ENCODE measurements around the gene IFI27. TPM values are rescaled to one million over a fixed set of nuclear protein-coding genes. Genes with fewer than 3 reads are reported as not detected.
"Not testable (repeated sequence)": the region's sequence is repeated elsewhere in the genome, so short reads cannot be mapped to it uniquely, and the experiment has no call there.

IFI27 gene
- total RNA-seq, 2 experiments from 2014 or later, result 0.63 to 1.5 TPM

DNA sequence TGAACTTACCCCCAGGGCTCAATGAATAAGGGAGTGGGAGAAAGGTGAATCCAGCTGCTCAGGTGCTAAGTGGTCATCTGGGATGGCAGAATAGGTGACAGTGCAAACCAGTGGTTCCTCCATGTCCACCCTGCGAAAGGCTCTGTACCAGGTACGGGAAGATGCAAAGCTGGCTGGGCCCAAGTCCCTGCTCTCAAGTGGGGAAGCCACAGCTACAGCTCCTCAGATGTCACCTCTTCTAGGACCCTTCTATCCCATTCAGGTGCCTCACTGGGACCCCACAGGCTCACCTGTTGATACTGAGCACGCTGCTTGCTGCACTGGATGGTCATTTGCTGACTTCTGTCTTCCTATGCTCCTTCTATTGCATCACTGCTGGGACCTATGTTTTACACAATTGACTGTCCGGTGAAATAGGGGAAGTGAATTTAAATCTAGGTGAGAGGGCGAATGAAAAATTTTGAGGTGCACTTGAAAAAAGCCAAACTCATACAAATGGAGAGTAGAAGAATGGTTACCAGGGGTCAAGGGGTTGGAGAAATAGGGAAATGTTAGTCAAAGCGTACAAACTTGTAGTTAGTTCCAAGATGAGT lies 43.3 kb downstream of the IFI27 start:
- H3K4me3 ChIP-seq (ENCODE audit: low read depth, low read length, poor library complexity, severe bottlenecking), result no peak overlapping the region
- no peaks in the 10 kb centered on the region for H3K36me3 ChIP-seq (ENCODE audit: insufficient read depth, low read length)
- H3K27ac ChIP-seq (ENCODE audit: low read depth, low read length, poor library complexity, severe bottlenecking), result no peak overlapping the region
- no TSS peak for BruUV-seq (replicated peaks)
- no peaks in the 10 kb centered on the region for H3K79me2 ChIP-seq (ENCODE audit: insufficient read depth, low read depth, low read length)
- DNase-seq (ENCODE audit: low spot score), result no peak
- ChIA-PET POLR2A (interaction anchor here (1.2 kb wide), 1 partner anchor 15 kb away, joined by 5 read pairs; no protein-coding TSS in a partner anchor), CTCF (ENCODE audit: unreplicated experiment) (no interaction called here)
- H3K9me3 ChIP-seq (ENCODE audit: low read length), result no peaks in the 10 kb centered on the region
- peaks cover 4% of the 10 kb centered on the region for H3K4me1 ChIP-seq (ENCODE audit: insufficient read depth, low read length, poor library complexity, severe bottlenecking)
- H3K9me2 ChIP-seq (ENCODE audit: insufficient read depth, low read length), result no peaks in the 10 kb centered on the region
- TF ChIP-seq EZH2phosphoT487 (IDR thresholded peaks at IDR 0.05; ENCODE audit: borderline replicate concordance, low read depth, low read length), result no peak
- TF ChIP-seq, protein P1, sequence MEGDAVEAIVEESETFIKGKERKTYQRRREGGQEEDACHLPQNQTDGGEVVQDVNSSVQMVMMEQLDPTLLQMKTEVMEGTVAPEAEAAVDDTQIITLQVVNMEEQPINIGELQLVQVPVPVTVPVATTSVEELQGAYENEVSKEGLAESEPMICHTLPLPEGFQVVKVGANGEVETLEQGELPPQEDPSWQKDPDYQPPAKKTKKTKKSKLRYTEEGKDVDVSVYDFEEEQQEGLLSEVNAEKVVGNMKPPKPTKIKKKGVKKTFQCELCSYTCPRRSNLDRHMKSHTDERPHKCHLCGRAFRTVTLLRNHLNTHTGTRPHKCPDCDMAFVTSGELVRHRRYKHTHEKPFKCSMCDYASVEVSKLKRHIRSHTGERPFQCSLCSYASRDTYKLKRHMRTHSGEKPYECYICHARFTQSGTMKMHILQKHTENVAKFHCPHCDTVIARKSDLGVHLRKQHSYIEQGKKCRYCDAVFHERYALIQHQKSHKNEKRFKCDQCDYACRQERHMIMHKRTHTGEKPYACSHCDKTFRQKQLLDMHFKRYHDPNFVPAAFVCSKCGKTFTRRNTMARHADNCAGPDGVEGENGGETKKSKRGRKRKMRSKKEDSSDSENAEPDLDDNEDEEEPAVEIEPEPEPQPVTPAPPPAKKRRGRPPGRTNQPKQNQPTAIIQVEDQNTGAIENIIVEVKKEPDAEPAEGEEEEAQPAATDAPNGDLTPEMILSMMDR (conservative IDR thresholded peaks at IDR 0.05; ENCODE audit: low read length), result no peak
- no peaks in the 10 kb centered on the region for H4K20me1 ChIP-seq (ENCODE audit: insufficient read depth, low read length)
- intact Hi-C loops (cut with micrococcal nuclease; ENCODE audit: unreplicated experiment), result no loop called here
- no peak overlapping the region for H2AFZ ChIP-seq (ENCODE audit: low read length)
- no peak overlapping the region for H3K4me2 ChIP-seq (ENCODE audit: low read length)

DNA sequence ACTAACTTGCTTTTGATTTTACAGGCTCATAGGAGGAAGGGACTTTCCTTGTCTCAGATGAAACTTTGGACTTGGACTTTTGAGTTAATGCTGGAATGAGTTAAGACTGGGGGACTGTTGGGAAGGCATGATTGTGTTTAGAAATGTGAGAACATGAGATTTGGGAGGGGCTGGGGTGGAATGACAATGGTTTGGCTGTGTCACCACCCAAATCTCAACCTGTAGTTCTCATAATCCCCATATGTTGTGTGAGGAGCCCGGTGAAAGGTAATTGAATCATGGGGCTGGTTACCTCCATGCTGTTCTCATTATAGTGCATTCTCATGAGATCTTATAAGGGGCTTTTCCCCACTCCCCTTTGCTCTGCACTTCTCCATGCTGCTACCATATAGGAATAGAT lies 45.6 kb downstream of the IFI27 start:
- H3K9me3 ChIP-seq (ENCODE audit: low read length); H3K4me1 ChIP-seq (ENCODE audit: insufficient read depth, low read length, poor library complexity, severe bottlenecking); H3K36me3 ChIP-seq (ENCODE audit: insufficient read depth, low read length); H3K9me2 ChIP-seq (ENCODE audit: insufficient read depth, low read length); DNase-seq (ENCODE audit: low spot score); H2AFZ ChIP-seq (ENCODE audit: low read length); H3K4me3 ChIP-seq (ENCODE audit: low read depth, low read length, poor library complexity, severe bottlenecking); intact Hi-C loops (cut with micrococcal nuclease; ENCODE audit: unreplicated experiment); H3K4me2 ChIP-seq (ENCODE audit: low read length); BruUV-seq (replicated peaks); CTCF ChIA-PET (ENCODE audit: unreplicated experiment); H3K27ac ChIP-seq (ENCODE audit: low read depth, low read length, poor library complexity, severe bottlenecking); H4K20me1 ChIP-seq (ENCODE audit: insufficient read depth, low read length); POLR2A ChIA-PET; H3K79me2 ChIP-seq (ENCODE audit: insufficient read depth, low read depth, low read length): not testable (repeated sequence)

DNA sequence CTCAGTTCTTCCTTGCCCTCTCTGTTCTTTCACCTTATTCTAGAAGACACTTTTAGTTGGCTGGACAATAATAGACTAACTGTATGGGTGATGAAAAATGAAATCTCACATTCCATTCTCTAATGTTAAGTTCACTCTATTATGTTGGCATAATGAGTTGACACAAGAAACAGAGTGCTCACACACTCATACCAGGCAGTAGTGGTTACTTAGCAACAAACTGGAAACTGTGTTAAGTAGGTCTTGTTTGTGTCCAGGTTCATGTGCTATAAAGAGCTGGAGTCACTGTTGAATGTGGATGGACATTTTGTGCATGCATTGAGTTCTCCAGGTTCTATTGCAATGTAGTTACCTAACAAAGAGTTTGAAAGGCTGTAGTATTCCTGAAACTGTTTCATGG lies 46.7 kb downstream of the IFI27 start:
- intact Hi-C loops (cut with micrococcal nuclease; ENCODE audit: unreplicated experiment), result no loop called here
- H3K4me2 ChIP-seq (ENCODE audit: low read length), result no peak overlapping the region
- H3K36me3 ChIP-seq (ENCODE audit: insufficient read depth, low read length), result no peaks in the 10 kb centered on the region
- H4K20me1 ChIP-seq (ENCODE audit: insufficient read depth, low read length), result no peaks in the 10 kb centered on the region
- CTCF ChIA-PET (ENCODE audit: unreplicated experiment), result no interaction called here
- TF ChIP-seq, protein P1 (conservative IDR thresholded peaks at IDR 0.05; ENCODE audit: low read length), result no peak
- no peak for TF ChIP-seq EZH2phosphoT487 (IDR thresholded peaks at IDR 0.05; ENCODE audit: borderline replicate concordance, low read depth, low read length)
- no peak overlapping the region for H3K4me3 ChIP-seq (ENCODE audit: low read depth, low read length, poor library complexity, severe bottlenecking)
- DNase-seq (ENCODE audit: low spot score), result no peak
- no peaks in the 10 kb centered on the region for H3K9me3 ChIP-seq (ENCODE audit: low read length)
- H3K9me2 ChIP-seq (ENCODE audit: insufficient read depth, low read length), result no peaks in the 10 kb centered on the region
- H3K4me1 ChIP-seq (ENCODE audit: insufficient read depth, low read length, poor library complexity, severe bottlenecking), result peaks cover 4% of the 10 kb centered on the region
- no peak overlapping the region for H2AFZ ChIP-seq (ENCODE audit: low read length)
- POLR2A ChIA-PET, result no interaction called here
- H3K79me2 ChIP-seq (ENCODE audit: insufficient read depth, low read depth, low read length), result no peaks in the 10 kb centered on the region
- BruUV-seq (replicated peaks), result no TSS peak
- H3K27ac ChIP-seq (ENCODE audit: low read depth, low read length, poor library complexity, severe bottlenecking), result no peak overlapping the region
